OCI-LY7 (cell line): ENCODE data around the gene MAGI1. TPM values are rescaled to one million over a fixed set of nuclear protein-coding genes. Genes with fewer than 3 reads are reported as not detected.

Source experiments
- BruUV-seq: library from RNA; stranded (reverse); fragments of 400-500 nt; replicated peaks from 2 replicates; lab custom pipeline; 2021; lab: Mats Ljungman, UMichigan
- CTCF ChIA-PET: fragments of 300-600 bp; sonication (Branson Sonifier 250); formaldehyde crosslinking; loops from one replicate; lab custom pipeline; 2022; ENCODE audit warnings: antibody characterized with exemption; ENCODE audit not compliant: unreplicated experiment; lab: Charles Lee
- POLR2A ChIA-PET: fragments of 300-600 bp; sonication (Branson Sonifier 250); formaldehyde crosslinking; loops from one replicate; lab custom pipeline; 2022; ENCODE audit warnings: antibody characterized with exemption; lab: Charles Lee
- DNase-seq: peaks from one replicate; pipeline ENCODE4 v3.0.0-alpha.2; 2015; ENCODE audit warnings: low spot score
- H2AFZ ChIP-seq: fragments of 200-600 bp; sonication (generic), shearing (Covaris generic); 2 replicates; pipeline ENCODE4 v1.6.1; 2014; ENCODE audit warnings: mild to moderate bottlenecking, antibody characterized with exemption, low read length, moderate library complexity
- H3K27ac ChIP-seq: fragments of 200-600 bp; sonication (generic); 2 replicates; pipeline ENCODE4 v1.5.1; 2014; ENCODE audit warnings: mixed run types, low read depth, mild to moderate bottlenecking, moderate library complexity, low read length, inconsistent platforms; ENCODE audit not compliant: poor library complexity, severe bottlenecking
- H3K36me3 ChIP-seq: fragments of 200-600 bp; sonication (generic); 2 replicates; pipeline ENCODE4 v1.6.1; 2014; ENCODE audit warnings: mild to moderate bottlenecking, antibody characterized with exemption, low read length, moderate library complexity, mixed read lengths; ENCODE audit not compliant: insufficient read depth
- H3K4me1 ChIP-seq: fragments of 200-600 bp; sonication (generic); 2 replicates; pipeline ENCODE4 v1.5.1; 2014; ENCODE audit warnings: mild to moderate bottlenecking, low read length; ENCODE audit not compliant: insufficient read depth, poor library complexity, severe bottlenecking
- H3K4me2 ChIP-seq: fragments of 200-600 bp; sonication (generic); 2 replicates; pipeline ENCODE4 v1.6.1; 2014; ENCODE audit warnings: mild to moderate bottlenecking, low read length
- H3K4me3 ChIP-seq: fragments of 200-600 bp; sonication (generic); 2 replicates; pipeline ENCODE4 v1.5.1; 2014; ENCODE audit warnings: mild to moderate bottlenecking, low read depth, low read length; ENCODE audit not compliant: poor library complexity, severe bottlenecking
- H3K79me2 ChIP-seq: fragments of 200-600 bp; sonication (generic); 2 replicates; pipeline ENCODE4 v1.6.1; 2016; ENCODE audit warnings: low read depth, mild to moderate bottlenecking, low read length, moderate library complexity, mixed read lengths; ENCODE audit not compliant: insufficient read depth
- H3K9me2 ChIP-seq: fragments of 200-600 bp; sonication (generic); 2 replicates; pipeline ENCODE4 v1.6.1; 2016; ENCODE audit warnings: mild to moderate bottlenecking, low read length, mixed read lengths; ENCODE audit not compliant: insufficient read depth
- H3K9me3 ChIP-seq: fragments of 200-600 bp; sonication (generic); 2 replicates; pipeline ENCODE4 v1.6.1; 2014; ENCODE audit warnings: mild to moderate bottlenecking, mixed run types, low read length, mixed read lengths
- H4K20me1 ChIP-seq: fragments of 200-600 bp; sonication (generic); 2 replicates; pipeline ENCODE4 v1.6.1; 2014; ENCODE audit warnings: mild to moderate bottlenecking, antibody characterized with exemption, low read length, moderate library complexity, mixed read lengths; ENCODE audit not compliant: insufficient read depth
- EZH2phosphoT487 ChIP-seq: fragments of 200-600 bp; sonication (generic); IDR thresholded peaks from 2 replicates; pipeline ENCODE4 v1.6.1; 2018; ENCODE audit warnings: low read depth, borderline replicate concordance, mild to moderate bottlenecking, mixed run types, antibody characterized with exemption, low read length, moderate library complexity, mixed read lengths
- intact Hi-C: fragments of 100-400 bp; cut with micrococcal nuclease; formaldehyde crosslinking; loops from one replicate; pipeline ENCODE4 v1.10.0; 2022; ENCODE audit not compliant: unreplicated experiment
- total RNA-seq, 2 experiments: library from RNA; depleted of rRNA in 1 of 2; stranded (reverse); fragments of >200 nt in 1 of 2; shearing (Covaris generic) in 1 of 2; gene quantifications; 2 replicates each; pipeline ENCODE4 v1.2.3, GENCODE V29; 2014 to 2022
- TF ChIP-seq, protein P1 (sequence below): fragments of 200-600 bp; sonication (generic); conservative IDR thresholded peaks from 2 replicates; pipeline ENCODE4 v1.5.1; 2014; ENCODE audit warnings: mild to moderate bottlenecking, antibody characterized with exemption, low read length, moderate library complexity, mixed read lengths

The MAGI1 gene
- total RNA-seq, 2 experiments from 2014 or later = 0.63 to 2.5 TPM

DNA sequence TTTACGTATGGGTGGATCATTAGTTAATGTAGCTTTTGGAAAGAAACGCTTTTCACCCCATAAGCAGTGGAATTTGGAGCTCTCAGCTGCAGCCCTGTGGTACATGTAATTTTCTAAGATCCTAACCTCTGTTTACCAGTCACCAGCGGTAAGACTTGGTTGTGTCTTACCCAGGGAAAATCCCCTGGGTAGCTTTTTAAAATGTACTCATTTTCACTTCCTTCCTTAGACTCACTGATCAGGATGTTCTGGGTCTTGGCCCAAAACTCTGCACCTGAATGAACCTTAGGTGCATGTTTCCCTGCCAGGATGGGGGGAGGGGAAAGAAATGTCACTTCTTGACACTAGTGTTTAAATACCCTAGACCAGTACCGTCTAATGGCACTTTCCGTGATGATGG, 605.2 kb downstream of the MAGI1 start:
- no peaks in the 10 kb centered on the region for H3K9me2 ChIP-seq
- H4K20me1 ChIP-seq = no peaks in the 10 kb centered on the region
- H3K9me3 ChIP-seq = no peaks in the 10 kb centered on the region
- no peak overlapping the region for H2AFZ ChIP-seq
- H3K27ac ChIP-seq = no peak overlapping the region
- no TSS peak for BruUV-seq
- no peak overlapping the region for H3K4me3 ChIP-seq
- intact Hi-C loops = no loop called here
- ChIA-PET POLR2A (no interaction called here), CTCF (no interaction called here)
- TF ChIP-seq, protein P1, sequence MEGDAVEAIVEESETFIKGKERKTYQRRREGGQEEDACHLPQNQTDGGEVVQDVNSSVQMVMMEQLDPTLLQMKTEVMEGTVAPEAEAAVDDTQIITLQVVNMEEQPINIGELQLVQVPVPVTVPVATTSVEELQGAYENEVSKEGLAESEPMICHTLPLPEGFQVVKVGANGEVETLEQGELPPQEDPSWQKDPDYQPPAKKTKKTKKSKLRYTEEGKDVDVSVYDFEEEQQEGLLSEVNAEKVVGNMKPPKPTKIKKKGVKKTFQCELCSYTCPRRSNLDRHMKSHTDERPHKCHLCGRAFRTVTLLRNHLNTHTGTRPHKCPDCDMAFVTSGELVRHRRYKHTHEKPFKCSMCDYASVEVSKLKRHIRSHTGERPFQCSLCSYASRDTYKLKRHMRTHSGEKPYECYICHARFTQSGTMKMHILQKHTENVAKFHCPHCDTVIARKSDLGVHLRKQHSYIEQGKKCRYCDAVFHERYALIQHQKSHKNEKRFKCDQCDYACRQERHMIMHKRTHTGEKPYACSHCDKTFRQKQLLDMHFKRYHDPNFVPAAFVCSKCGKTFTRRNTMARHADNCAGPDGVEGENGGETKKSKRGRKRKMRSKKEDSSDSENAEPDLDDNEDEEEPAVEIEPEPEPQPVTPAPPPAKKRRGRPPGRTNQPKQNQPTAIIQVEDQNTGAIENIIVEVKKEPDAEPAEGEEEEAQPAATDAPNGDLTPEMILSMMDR = no peak
- TF ChIP-seq EZH2phosphoT487 = no peak
- no peaks in the 10 kb centered on the region for H3K79me2 ChIP-seq
- peak; percentile 4 for DNase-seq
- no peak overlapping the region for H3K4me2 ChIP-seq
- H3K36me3 ChIP-seq = no peaks in the 10 kb centered on the region
- no peaks in the 10 kb centered on the region for H3K4me1 ChIP-seq

DNA sequence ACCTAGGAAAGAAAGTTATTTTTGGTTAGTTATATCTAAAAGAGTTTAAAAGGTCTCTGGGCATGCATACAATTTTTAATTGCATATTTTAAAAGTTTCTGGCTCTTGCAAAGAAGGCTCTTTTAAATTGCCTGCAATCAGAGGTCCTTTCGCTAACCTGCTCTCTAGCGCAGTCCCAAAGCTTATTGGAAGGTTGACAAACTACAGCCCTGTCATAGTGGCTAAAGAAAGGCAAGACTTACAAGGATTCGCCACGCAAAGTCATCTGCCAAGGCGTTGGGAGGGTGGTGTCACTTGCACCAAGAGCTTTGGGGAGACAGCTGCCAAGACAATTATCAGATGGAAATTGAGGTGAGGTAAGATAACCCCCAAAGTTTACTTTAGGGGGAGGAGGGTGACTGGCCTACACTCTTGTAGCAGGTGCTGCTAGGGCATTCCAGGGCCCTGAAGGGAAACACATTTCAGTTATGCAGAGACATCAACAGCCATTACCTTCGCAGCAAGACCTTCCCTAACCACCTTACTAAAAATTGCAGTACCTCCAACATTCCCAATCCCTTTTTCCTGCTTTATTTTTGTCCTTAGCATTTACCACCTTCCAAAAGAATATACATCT, 606.2 kb downstream of the MAGI1 start:
- no TSS peak for BruUV-seq
- Histone ChIP-seq H4K20me1 (no peaks in the 10 kb centered on the region), H3K79me2 (no peaks in the 10 kb centered on the region), H3K27ac (no peak overlapping the region), H3K4me1 (no peaks in the 10 kb centered on the region), H3K9me3 (no peaks in the 10 kb centered on the region), H2AFZ (no peak overlapping the region), H3K4me3 (no peak overlapping the region), H3K4me2 (no peak overlapping the region), H3K36me3 (no peaks in the 10 kb centered on the region), H3K9me2 (no peaks in the 10 kb centered on the region)
- ChIA-PET POLR2A (no interaction called here), CTCF (no interaction called here)
- DNase-seq = no peak
- intact Hi-C loops = no loop called here
- TF ChIP-seq, protein P1 = no peak
- no peak for TF ChIP-seq EZH2phosphoT487

DNA sequence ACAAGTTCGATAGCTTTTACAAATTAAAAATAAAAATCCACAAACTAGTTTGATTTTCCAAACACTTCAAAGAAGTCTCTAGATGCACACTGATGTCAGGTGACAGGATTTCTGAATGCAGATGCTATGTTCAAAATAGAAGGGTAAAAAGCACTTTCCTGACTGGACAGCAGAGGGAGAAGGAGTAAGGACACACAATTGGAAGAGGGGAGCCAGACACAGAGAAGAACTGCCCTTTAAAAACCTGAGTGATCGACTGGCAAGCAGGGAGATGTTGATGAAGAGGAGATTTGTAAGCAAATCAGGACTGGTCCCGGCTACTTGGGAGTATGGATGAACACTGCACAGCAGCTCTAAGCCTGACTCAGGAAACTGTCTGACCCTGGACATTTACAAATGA, 612.8 kb downstream of the MAGI1 start:
- BruUV-seq = no TSS peak
- Histone ChIP-seq H3K79me2 (no peaks in the 10 kb centered on the region), H3K9me3 (no peaks in the 10 kb centered on the region), H3K4me2 (no peak overlapping the region), H4K20me1 (no peaks in the 10 kb centered on the region), H2AFZ (no peak overlapping the region), H3K9me2 (no peaks in the 10 kb centered on the region), H3K4me3 (no peak overlapping the region), H3K27ac (no peak overlapping the region), H3K36me3 (no peaks in the 10 kb centered on the region), H3K4me1 (no peaks in the 10 kb centered on the region)
- DNase-seq = no peak
- TF ChIP-seq EZH2phosphoT487 = no peak
- CTCF ChIA-PET = no interaction called here
- intact Hi-C loops = no loop called here
- POLR2A ChIA-PET = interaction anchor here (1.2 kb wide), 1 partner anchor 13 kb away, joined by 3 read pairs; no protein-coding TSS in a partner anchor
